ENCODE results near the gene ATP9A.

Gene ATP9A

GRCh38 chr20:51801122-51801822 lies 33.1 kb upstream of the ATP9A start:
- H3K27ac ChIP-seq: peak overlapping the region; percentile 85
- TF ChIP-seq, protein P1, sequence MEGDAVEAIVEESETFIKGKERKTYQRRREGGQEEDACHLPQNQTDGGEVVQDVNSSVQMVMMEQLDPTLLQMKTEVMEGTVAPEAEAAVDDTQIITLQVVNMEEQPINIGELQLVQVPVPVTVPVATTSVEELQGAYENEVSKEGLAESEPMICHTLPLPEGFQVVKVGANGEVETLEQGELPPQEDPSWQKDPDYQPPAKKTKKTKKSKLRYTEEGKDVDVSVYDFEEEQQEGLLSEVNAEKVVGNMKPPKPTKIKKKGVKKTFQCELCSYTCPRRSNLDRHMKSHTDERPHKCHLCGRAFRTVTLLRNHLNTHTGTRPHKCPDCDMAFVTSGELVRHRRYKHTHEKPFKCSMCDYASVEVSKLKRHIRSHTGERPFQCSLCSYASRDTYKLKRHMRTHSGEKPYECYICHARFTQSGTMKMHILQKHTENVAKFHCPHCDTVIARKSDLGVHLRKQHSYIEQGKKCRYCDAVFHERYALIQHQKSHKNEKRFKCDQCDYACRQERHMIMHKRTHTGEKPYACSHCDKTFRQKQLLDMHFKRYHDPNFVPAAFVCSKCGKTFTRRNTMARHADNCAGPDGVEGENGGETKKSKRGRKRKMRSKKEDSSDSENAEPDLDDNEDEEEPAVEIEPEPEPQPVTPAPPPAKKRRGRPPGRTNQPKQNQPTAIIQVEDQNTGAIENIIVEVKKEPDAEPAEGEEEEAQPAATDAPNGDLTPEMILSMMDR (conservative IDR thresholded peaks at IDR 0.05): no peak

GRCh38 chr20:51800872-51801121 lies 32.6 kb upstream of the ATP9A start:
- H3K27ac ChIP-seq: peak overlapping the region; percentile 85
- TF ChIP-seq, protein P1 (conservative IDR thresholded peaks at IDR 0.05): no peak

DNA sequence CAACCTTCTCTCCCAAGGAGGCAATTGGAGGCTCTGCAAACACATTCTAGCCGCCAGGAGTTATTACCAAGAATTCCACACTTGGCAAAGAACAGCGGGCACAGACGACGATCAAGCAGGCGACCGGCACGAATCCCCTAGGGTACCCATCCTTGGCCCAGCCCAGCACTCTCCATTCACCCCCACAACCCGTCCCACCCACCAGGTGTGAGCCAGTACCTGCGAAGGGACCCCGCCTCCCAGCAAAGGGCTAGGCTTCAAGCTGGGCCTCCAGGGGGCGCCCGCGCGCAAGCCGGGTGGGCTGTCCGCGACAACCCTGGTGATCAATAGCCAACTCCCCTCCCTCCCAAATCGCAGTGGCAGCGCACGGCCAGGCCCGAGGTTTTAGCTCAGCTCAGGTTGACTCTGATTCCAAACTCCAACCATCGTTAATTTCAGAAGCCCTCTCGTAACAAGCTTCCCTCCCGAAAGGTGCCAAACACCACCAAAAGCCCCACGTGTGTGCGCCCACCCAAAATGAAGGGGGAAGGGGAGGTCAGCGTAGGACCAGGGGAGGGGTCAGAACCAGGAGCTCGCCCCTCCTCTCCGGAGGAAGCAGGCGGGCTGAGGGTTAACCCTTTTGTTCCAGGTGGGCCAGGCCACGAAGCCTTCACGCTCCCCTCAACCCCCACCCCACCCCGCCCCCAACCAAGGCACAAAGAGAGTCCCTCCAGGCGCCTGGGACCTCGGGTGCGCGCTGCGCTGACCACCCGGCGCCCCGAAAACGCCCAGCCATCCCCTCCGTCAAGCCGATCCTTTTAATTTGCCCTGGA lies 32.1 kb upstream of the ATP9A start:
- TF ChIP-seq, protein P1 (conservative IDR thresholded peaks at IDR 0.05): peak; percentile 99
- H3K27ac ChIP-seq: peak overlapping the region; percentile 85

GRCh38 chr20:51799401-51799860 lies 31.2 kb upstream of the ATP9A start:
- TF ChIP-seq, protein P1 (conservative IDR thresholded peaks at IDR 0.05): no peak
- peak overlapping the region; percentile 85 for H3K27ac ChIP-seq

GRCh38 chr20:51797357-51798025 lies 29.3 kb upstream of the ATP9A start:
- peak overlapping the region; percentile 8; the same call in 1 of the 2 replicates for H3K27ac ChIP-seq
- TF ChIP-seq, protein P1 (conservative IDR thresholded peaks at IDR 0.05): no peak

DNA sequence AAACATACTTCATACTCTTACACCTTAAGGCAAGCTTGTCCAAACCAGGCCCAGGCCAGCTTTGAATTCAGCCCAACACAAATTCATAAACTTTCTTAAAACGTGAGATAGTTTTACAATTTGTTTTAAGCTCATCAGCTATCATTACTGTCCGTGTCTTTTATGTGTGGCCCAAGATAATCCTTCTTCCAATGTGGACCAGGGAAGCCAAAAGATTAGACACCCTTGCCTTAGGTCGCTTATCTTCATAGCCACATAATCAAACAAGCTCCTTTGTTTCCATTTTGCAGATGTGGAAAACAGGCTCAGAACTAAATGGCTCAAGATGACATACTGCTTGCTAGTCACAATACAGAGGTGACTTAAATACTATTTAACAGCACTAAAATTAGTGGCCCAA lies 28.1 kb upstream of the ATP9A start:
- no peak overlapping the region for H3K27ac ChIP-seq
- TF ChIP-seq, protein P1 (conservative IDR thresholded peaks at IDR 0.05): no peak

- TF ChIP-seq, protein P1 (conservative IDR thresholded peaks at IDR 0.05): no peak
- no peak overlapping the region for H3K27ac ChIP-seq
Measured at GRCh38 chr20:51792960-51793359, 24.8 kb upstream of the ATP9A start.

Data from VCaP (cell line).